Common myeloid progenitor, CD34-positive (primary cell): Measurements from ENCODE around the gene COL27A1.

Experiments used
- CTCF ChIA-PET: fragments of 350-600 bp; sonication (Branson Sonifier 250); formaldehyde crosslinking; loops from one replicate; lab custom pipeline; 2021; ENCODE audit warnings: antibody characterized with exemption; lab: Charles Lee
- POLR2A ChIA-PET: fragments of 350-600 bp; sonication (Branson Sonifier 250); formaldehyde crosslinking; loops from one replicate; lab custom pipeline; 2021; ENCODE audit warnings: antibody characterized with exemption; lab: Charles Lee
- DNase-seq, 3 donors: peaks; one replicate each; pipeline versions ENCODE4 v3.0.0 to v3.0.0-alpha.2; 2013
- H3K27ac ChIP-seq, 2 experiments: 1 replicate in 1 of 2; 2 replicates in 1 of 2; pipeline ENCODE4 v1.7.0; 2013; ENCODE audit warnings: inconsistent platforms in 2 of 2, low read length in 2 of 2, mild to moderate bottlenecking in 2 of 2, low read depth in 1 of 2, moderate library complexity in 1 of 2; ENCODE audit not compliant: severe bottlenecking in 2 of 2, insufficient read depth in 1 of 2, poor library complexity in 1 of 2
- H3K27me3 ChIP-seq, 5 experiments: replicated peaks in 2 of 5; 1 replicate in 3 of 5; 2 replicates in 2 of 5; pipeline versions ENCODE4 v1.6.1 to v1.7.0; 2013; ENCODE audit warnings: low read length in 4 of 5, mild to moderate bottlenecking in 2 of 5, moderate library complexity in 2 of 5, inconsistent platforms in 1 of 5; ENCODE audit not compliant: insufficient read depth in 5 of 5, control insufficient read depth in 4 of 5
- H3K36me3 ChIP-seq, 4 experiments: 1 replicate in 2 of 4; 2 replicates in 2 of 4; pipeline versions ENCODE4 v1.6.1 to v1.7.0; 2013; ENCODE audit warnings: low read length in 3 of 4, control low read depth in 1 of 4, mild to moderate bottlenecking in 1 of 4; ENCODE audit not compliant: control insufficient read depth in 4 of 4, insufficient read depth in 4 of 4
- H3K4me1 ChIP-seq, 4 experiments: 1 replicate in 3 of 4; 2 replicates in 1 of 4; pipeline versions ENCODE4 v1.6.1 to v1.7.1; 2013; ENCODE audit warnings: low read length in 3 of 4, mild to moderate bottlenecking in 3 of 4, control low read depth in 1 of 4, inconsistent platforms in 1 of 4, moderate library complexity in 1 of 4; ENCODE audit not compliant: control insufficient read depth in 4 of 4, insufficient read depth in 4 of 4; ENCODE audit errors: control extremely low read depth in 1 of 4
- H3K4me3 ChIP-seq, 7 experiments: 1 replicate in 4 of 7; 2 replicates in 3 of 7; pipeline versions ENCODE4 v1.5.1 to v1.7.0; 2013; ENCODE audit warnings: mild to moderate bottlenecking in 7 of 7, low read length in 6 of 7, moderate library complexity in 6 of 7, inconsistent platforms in 2 of 7, low read depth in 2 of 7, control low read depth in 1 of 7; ENCODE audit not compliant: insufficient read depth in 4 of 7, control insufficient read depth in 1 of 7; ENCODE audit errors: extremely low read depth in 1 of 7
- H3K9me3 ChIP-seq, 5 experiments: 1 replicate in 4 of 5; 2 replicates in 1 of 5; pipeline versions ENCODE4 v1.6.1 to v1.7.1; 2013; ENCODE audit warnings: low read length in 4 of 5, mild to moderate bottlenecking in 2 of 5, inconsistent platforms in 1 of 5, low read depth in 1 of 5, moderate library complexity in 1 of 5; ENCODE audit not compliant: control insufficient read depth in 4 of 5, insufficient read depth in 2 of 5; ENCODE audit errors: control extremely low read depth in 1 of 5
- WGBS: methylation state at CpG from one replicate; pipeline ENCODE4 v1.1.5; 2013; ENCODE audit not compliant: insufficient coverage; 5-methylcytosine and 5-hydroxymethylcytosine counted together

The COL27A1 gene

GRCh38 chr9:114196117-114196516 lies 40.8 kb downstream of the COL27A1 start:
- Histone ChIP-seq H3K4me1 (no peaks in the 10 kb centered on the region), H3K9me3 (no peaks in the 10 kb centered on the region), H3K27ac (no peak overlapping the region), H3K27me3 (peaks cover 0 to 3% (median 0%) of the 10 kb centered on the region in 5 experiments), H3K4me3 (no peak overlapping the region), H3K36me3 (no peaks in the 10 kb centered on the region)
- CTCF ChIA-PET, result no interaction called here
- POLR2A ChIA-PET, result no interaction called here
- DNase-seq, result no peak
- 97% methylated on average over 5 of the region's 8 CpGs for WGBS

GRCh38 chr9:114196979-114197622 lies 41.8 kb downstream of the COL27A1 start:
- Histone ChIP-seq H3K27ac (no peak overlapping the region), H3K4me1 (no peaks in the 10 kb centered on the region), H3K27me3 (peaks cover 0 to 5% (median 0%) of the 10 kb centered on the region in 5 experiments), H3K36me3 (no peaks in the 10 kb centered on the region), H3K4me3 (no peak overlapping the region), H3K9me3 (no peaks in the 10 kb centered on the region)
- ChIA-PET CTCF (interaction anchor here (1.2 to 1.3 kb wide), 3 partner anchors 17 to 57 kb away, joined by 3 to 4 read pairs (median 3); no protein-coding TSS in a partner anchor), POLR2A (no interaction called here)
- DNase-seq, result no peak
- WGBS, result 90% methylated on average over 8 of the region's 8 CpGs

GRCh38 chr9:114198249-114199040 lies 43.1 kb downstream of the COL27A1 start:
- Histone ChIP-seq H3K36me3 (no peaks in the 10 kb centered on the region), H3K27ac (no peak overlapping the region), H3K27me3 (peaks cover 0 to 5% (median 0%) of the 10 kb centered on the region in 5 experiments), H3K9me3 (no peaks in the 10 kb centered on the region), H3K4me3 (no peak overlapping the region), H3K4me1 (no peaks in the 10 kb centered on the region)
- ChIA-PET POLR2A (no interaction called here), CTCF (interaction anchor here (1.2 to 1.3 kb wide), 3 partner anchors 16 to 56 kb away, joined by 3 to 4 read pairs (median 3); no protein-coding TSS in a partner anchor)
- no peak for DNase-seq
- 93% methylated on average over 6 of the region's 8 CpGs for WGBS

GRCh38 chr9:114200721-114201300 lies 45.5 kb downstream of the COL27A1 start:
- WGBS, result 98% methylated on average over 15 of the region's 17 CpGs
- H3K4me3 ChIP-seq, result no peak overlapping the region
- H3K9me3 ChIP-seq, result no peaks in the 10 kb centered on the region
- no peak overlapping the region for H3K27ac ChIP-seq
- CTCF ChIA-PET, result interaction anchor here (0.7 kb wide), 1 partner anchor 45 kb away, joined by 3 read pairs; no protein-coding TSS in a partner anchor
- POLR2A ChIA-PET, result no interaction called here
- no peak for DNase-seq
- H3K36me3 ChIP-seq, result no peaks in the 10 kb centered on the region
- peaks cover 0 to 3% (median 0%) of the 10 kb centered on the region in 5 experiments for H3K27me3 ChIP-seq
- H3K4me1 ChIP-seq, result no peaks in the 10 kb centered on the region

GRCh38 chr9:114202396-114202795 lies 47.1 kb downstream of the COL27A1 start:
- 97% methylated on average over 6 of the region's 6 CpGs for WGBS
- no peak overlapping the region for H3K4me3 ChIP-seq
- ChIA-PET POLR2A (no interaction called here), CTCF (no interaction called here)
- H3K27me3 ChIP-seq, result peaks cover 0 to 3% (median 0%) of the 10 kb centered on the region in 5 experiments
- DNase-seq, result no peak
- no peak overlapping the region for H3K27ac ChIP-seq
- H3K36me3 ChIP-seq, result no peaks in the 10 kb centered on the region
- no peaks in the 10 kb centered on the region for H3K4me1 ChIP-seq
- no peaks in the 10 kb centered on the region for H3K9me3 ChIP-seq

- CTCF ChIA-PET, result no interaction called here
- Histone ChIP-seq H3K4me3 (no peak overlapping the region), H3K9me3 (no peaks in the 10 kb centered on the region), H3K4me1 (no peaks in the 10 kb centered on the region), H3K27ac (no peak overlapping the region), H3K27me3 (peaks cover 0 to 3% (median 0%) of the 10 kb centered on the region in 5 experiments), H3K36me3 (no peaks in the 10 kb centered on the region)
- no CpG with 5 or more reads among the region's 4 CpGs for WGBS
- DNase-seq, result no peak
- POLR2A ChIA-PET, result no interaction called here
Observed at GRCh38 chr9:114202849-114203248, 47.5 kb downstream of the COL27A1 start.
